ENCODE measurements around the gene HOXD3. TPM values are rescaled to one million over a fixed set of nuclear protein-coding genes. Genes with fewer than 3 reads are reported as not detected.

HOXD3 gene
- total RNA-seq, 1 experiment from 2014 or later, result not detected

DNA sequence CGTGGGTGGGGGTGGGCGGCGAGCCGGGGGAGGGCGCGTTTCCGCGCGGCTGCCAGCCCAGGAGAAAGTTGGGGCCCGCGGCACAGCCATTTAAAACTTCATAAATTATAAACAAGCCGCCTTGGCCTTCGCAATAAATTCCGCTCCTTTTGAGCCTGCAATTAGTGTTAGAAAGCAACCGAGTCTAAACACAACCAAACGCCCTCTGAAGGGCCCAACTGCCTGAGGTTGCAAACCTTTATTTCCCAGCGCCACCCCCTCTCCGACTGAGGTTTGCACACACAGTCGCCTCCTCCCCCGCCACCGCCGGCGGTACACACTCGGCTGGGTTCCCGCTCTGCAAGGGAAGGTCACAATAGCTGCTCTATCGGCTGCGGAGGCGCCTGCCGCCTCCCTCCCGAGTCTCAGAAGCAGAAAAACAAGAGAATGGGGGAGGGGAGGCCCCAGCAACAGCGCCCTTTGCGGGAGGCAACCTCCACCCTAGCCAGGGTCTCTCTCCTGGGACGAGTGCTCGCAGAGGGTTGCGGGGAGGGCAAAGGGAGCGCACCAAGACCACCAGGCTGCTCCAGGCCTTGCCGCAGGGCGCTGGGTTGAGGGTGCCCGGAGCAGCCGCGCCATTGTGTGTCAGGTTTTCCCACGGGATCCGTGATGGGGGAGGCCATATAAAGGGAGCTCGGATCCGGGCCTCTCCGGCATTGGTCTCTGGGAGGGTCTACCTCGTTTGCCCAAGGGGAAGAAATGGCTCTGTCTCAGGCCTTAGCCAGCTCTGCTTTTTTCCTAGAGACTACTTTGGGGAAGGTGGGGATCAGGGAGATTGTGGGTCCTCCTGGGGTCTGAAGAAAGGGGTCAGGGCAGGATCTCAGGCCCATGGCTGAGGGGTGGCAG is 18.0 kb downstream of the HOXD3 start:
- H3T11ph ChIP-seq (ENCODE audit: low read length), result no peak overlapping the region
- no peak overlapping the region for H3K18ac ChIP-seq (ENCODE audit: insufficient read length, low read depth, low read length)
- no peak overlapping the region for H4K8ac ChIP-seq (replicated peaks; ENCODE audit: insufficient read length, low read depth, low read length)
- no peak overlapping the region for H2BK20ac ChIP-seq (ENCODE audit: low read depth, low read length, poor library complexity, severe bottlenecking)
- no peak overlapping the region for H2AK5ac ChIP-seq (ENCODE audit: insufficient read length, low read length)
- H3K9me3 Mint-ChIP-seq, result peaks cover 3 to 18% of the 10 kb centered on the region in 2 experiments; a peak in 4 of 5 replicates
- no peak overlapping the region for H4K5ac ChIP-seq (ENCODE audit: insufficient read length, low read depth, low read length)
- no peak overlapping the region for H2BK5ac ChIP-seq (ENCODE audit: insufficient read length, low read length)
- no peak overlapping the region for H2BK15ac ChIP-seq (ENCODE audit: low read depth, low read length)
- TF ChIP-seq, protein P1, sequence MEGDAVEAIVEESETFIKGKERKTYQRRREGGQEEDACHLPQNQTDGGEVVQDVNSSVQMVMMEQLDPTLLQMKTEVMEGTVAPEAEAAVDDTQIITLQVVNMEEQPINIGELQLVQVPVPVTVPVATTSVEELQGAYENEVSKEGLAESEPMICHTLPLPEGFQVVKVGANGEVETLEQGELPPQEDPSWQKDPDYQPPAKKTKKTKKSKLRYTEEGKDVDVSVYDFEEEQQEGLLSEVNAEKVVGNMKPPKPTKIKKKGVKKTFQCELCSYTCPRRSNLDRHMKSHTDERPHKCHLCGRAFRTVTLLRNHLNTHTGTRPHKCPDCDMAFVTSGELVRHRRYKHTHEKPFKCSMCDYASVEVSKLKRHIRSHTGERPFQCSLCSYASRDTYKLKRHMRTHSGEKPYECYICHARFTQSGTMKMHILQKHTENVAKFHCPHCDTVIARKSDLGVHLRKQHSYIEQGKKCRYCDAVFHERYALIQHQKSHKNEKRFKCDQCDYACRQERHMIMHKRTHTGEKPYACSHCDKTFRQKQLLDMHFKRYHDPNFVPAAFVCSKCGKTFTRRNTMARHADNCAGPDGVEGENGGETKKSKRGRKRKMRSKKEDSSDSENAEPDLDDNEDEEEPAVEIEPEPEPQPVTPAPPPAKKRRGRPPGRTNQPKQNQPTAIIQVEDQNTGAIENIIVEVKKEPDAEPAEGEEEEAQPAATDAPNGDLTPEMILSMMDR (conservative IDR thresholded peaks at IDR 0.05), result no peak
- H3K36me3 Mint-ChIP-seq (ENCODE audit: insufficient read depth in 1 of 3, low read depth in 3 of 3), result peaks cover 0 to 6% (median 0%) of the 10 kb centered on the region in 3 experiments; a peak in 2 of 7 replicates
- no peaks in the 10 kb centered on the region for H3K79me2 ChIP-seq (ENCODE audit: insufficient read depth, low read length)
- H3K23ac ChIP-seq (ENCODE audit: insufficient read length, low read depth, low read length), result no peak overlapping the region
- no peaks in the 10 kb centered on the region for H3K79me1 ChIP-seq (ENCODE audit: insufficient read depth, low read depth, low read length, poor library complexity, severe bottlenecking)
- peak; percentile 81 for DNase-seq
- H3K9ac ChIP-seq (ENCODE audit: extremely low read depth, insufficient read length, low read length), result no peak overlapping the region
- H3K27ac ChIP-seq (ENCODE audit: insufficient read length, low read depth, low read length), result no peak overlapping the region
- no peaks in the 10 kb centered on the region for H4K20me1 ChIP-seq (ENCODE audit: control insufficient read depth, insufficient read depth, insufficient read length)
- no CpG with 5 or more reads among the region's 47 CpGs for WGBS (ENCODE audit: extremely low coverage, insufficient read length, low lambda C conversion rate)
- no peaks in the 10 kb centered on the region for H3K23me2 ChIP-seq (ENCODE audit: insufficient read length, low read depth, low read length, poor library complexity, severe bottlenecking)
- H2AFZ ChIP-seq (ENCODE audit: low read length), result no peak overlapping the region
- peaks cover 100% of the 10 kb centered on the region for H3K27me3 ChIP-seq (ENCODE audit: insufficient read depth, low read length)
- H3K4ac ChIP-seq (ENCODE audit: low read depth, low read length), result no peak overlapping the region
- no peak overlapping the region for H2BK12ac ChIP-seq (ENCODE audit: insufficient read length, low read depth, low read length)
- H3K14ac ChIP-seq (ENCODE audit: insufficient read depth, low read length), result no peak overlapping the region
- H3K27ac Mint-ChIP-seq, result no peak overlapping the region
- no peaks in the 10 kb centered on the region for H3K4me1 ChIP-seq (ENCODE audit: insufficient read depth, low read length)
- no peak overlapping the region for H4K91ac ChIP-seq (ENCODE audit: insufficient read length, low read depth, low read length)
- H3K4me2 ChIP-seq (ENCODE audit: insufficient read depth, insufficient read length, low read length), result no peak overlapping the region
- H3K9me3 ChIP-seq (ENCODE audit: control insufficient read depth, low read depth, low read length), result no peaks in the 10 kb centered on the region
- H3K4me3 Mint-ChIP-seq, result peak overlapping the region; percentile 48 to 75
- peaks cover 100% of the 10 kb centered on the region for H3K27me3 Mint-ChIP-seq (ENCODE audit: low read depth)
- H3K4me1 Mint-ChIP-seq, result peaks cover 35 to 47% of the 10 kb centered on the region in 2 experiments
- no peak overlapping the region for H2BK120ac ChIP-seq (ENCODE audit: low read depth, low read length, poor library complexity, severe bottlenecking)
- H3K56ac ChIP-seq (ENCODE audit: insufficient read length, low read depth, low read length), result no peak overlapping the region

All from H9 (cell line).